Parathyroid adenoma (tissue), 2 donors: Measurements from ENCODE around the gene NKRF.

Experiments
- H2AFZ ChIP-seq: fragments of 300-600 bp; sonication (generic); one replicate; pipeline ENCODE4 v1.7.0; 2017; ENCODE audit warnings: antibody characterized with exemption, mild to moderate bottlenecking
- H3K27ac ChIP-seq: fragments of 300-600 bp; sonication (generic); one replicate; pipeline ENCODE4 v1.7.0; 2017
- H3K27me3 ChIP-seq: fragments of 300-600 bp; sonication (generic); one replicate; pipeline ENCODE4 v1.7.0; 2017; ENCODE audit warnings: low read length; ENCODE audit not compliant: control insufficient read depth, insufficient read depth
- H3K36me3 ChIP-seq: fragments of 300-600 bp; sonication (generic); one replicate; pipeline ENCODE4 v1.7.0; 2017; ENCODE audit warnings: low read length; ENCODE audit not compliant: control insufficient read depth, insufficient read depth
- H3K4me1 ChIP-seq: fragments of 300-600 bp; sonication (generic); one replicate; pipeline ENCODE4 v1.7.0; 2017; ENCODE audit warnings: control low read depth
- H3K4me2 ChIP-seq: fragments of 300-600 bp; sonication (generic); one replicate; pipeline ENCODE4 v1.7.0; 2017; ENCODE audit warnings: low read length
- H3K4me3 ChIP-seq: fragments of 300-600 bp; sonication (generic); one replicate; pipeline ENCODE4 v1.7.0; 2017; ENCODE audit warnings: low read depth, low read length
- H3K79me2 ChIP-seq: fragments of 300-600 bp; sonication (generic); one replicate; pipeline ENCODE4 v1.7.0; 2017; ENCODE audit warnings: control low read depth
- H3K9ac ChIP-seq: fragments of 300-600 bp; sonication (generic); one replicate; pipeline ENCODE4 v1.7.0; 2017; ENCODE audit warnings: mild to moderate bottlenecking
- H3K9me3 ChIP-seq: fragments of 300-600 bp; sonication (generic); one replicate; pipeline ENCODE4 v1.7.0; 2017; ENCODE audit warnings: low read length; ENCODE audit not compliant: control insufficient read depth
- TF ChIP-seq, protein P1 (sequence below): fragments of 300-600 bp; sonication (generic); IDR thresholded peaks from one replicate; pipeline ENCODE4 v1.7.0; 2017; ENCODE audit warnings: antibody characterized with exemption, mild to moderate bottlenecking
- donor health status: primary hyperparathyroidism.

The NKRF gene

DNA sequence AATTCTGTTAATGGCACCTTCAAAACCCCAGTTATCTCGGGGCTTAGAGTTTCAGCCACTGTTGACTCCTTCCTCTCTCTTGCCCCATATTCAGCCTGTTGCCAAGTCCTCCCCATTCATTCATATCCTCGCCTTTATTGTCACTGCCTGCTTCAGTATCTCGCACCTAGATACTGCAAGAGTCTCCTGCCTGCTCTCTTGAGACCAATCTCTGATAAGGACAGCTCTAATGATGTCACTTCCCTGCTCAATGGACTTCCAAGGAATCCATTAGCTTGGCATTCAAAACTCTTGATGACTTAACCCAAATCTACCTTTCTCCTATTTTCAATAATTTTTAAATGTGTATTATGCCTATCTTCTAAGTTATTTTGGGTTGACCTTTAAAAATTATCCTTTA, 33.0 kb downstream of the NKRF start:
- H3K4me2 ChIP-seq: peak overlapping the region; percentile 57
- H3K4me3 ChIP-seq: peak overlapping the region; percentile 81
- no peaks in the 10 kb centered on the region for H3K4me1 ChIP-seq
- no peaks in the 10 kb centered on the region for H3K36me3 ChIP-seq
- H3K79me2 ChIP-seq: no peaks in the 10 kb centered on the region
- no peak overlapping the region for H3K9ac ChIP-seq
- TF ChIP-seq, protein P1, sequence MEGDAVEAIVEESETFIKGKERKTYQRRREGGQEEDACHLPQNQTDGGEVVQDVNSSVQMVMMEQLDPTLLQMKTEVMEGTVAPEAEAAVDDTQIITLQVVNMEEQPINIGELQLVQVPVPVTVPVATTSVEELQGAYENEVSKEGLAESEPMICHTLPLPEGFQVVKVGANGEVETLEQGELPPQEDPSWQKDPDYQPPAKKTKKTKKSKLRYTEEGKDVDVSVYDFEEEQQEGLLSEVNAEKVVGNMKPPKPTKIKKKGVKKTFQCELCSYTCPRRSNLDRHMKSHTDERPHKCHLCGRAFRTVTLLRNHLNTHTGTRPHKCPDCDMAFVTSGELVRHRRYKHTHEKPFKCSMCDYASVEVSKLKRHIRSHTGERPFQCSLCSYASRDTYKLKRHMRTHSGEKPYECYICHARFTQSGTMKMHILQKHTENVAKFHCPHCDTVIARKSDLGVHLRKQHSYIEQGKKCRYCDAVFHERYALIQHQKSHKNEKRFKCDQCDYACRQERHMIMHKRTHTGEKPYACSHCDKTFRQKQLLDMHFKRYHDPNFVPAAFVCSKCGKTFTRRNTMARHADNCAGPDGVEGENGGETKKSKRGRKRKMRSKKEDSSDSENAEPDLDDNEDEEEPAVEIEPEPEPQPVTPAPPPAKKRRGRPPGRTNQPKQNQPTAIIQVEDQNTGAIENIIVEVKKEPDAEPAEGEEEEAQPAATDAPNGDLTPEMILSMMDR: no peak
- H2AFZ ChIP-seq: peak overlapping the region; percentile 86
- no peaks in the 10 kb centered on the region for H3K9me3 ChIP-seq
- H3K27me3 ChIP-seq: no peaks in the 10 kb centered on the region
- peak overlapping the region; percentile 91 for H3K27ac ChIP-seq

DNA sequence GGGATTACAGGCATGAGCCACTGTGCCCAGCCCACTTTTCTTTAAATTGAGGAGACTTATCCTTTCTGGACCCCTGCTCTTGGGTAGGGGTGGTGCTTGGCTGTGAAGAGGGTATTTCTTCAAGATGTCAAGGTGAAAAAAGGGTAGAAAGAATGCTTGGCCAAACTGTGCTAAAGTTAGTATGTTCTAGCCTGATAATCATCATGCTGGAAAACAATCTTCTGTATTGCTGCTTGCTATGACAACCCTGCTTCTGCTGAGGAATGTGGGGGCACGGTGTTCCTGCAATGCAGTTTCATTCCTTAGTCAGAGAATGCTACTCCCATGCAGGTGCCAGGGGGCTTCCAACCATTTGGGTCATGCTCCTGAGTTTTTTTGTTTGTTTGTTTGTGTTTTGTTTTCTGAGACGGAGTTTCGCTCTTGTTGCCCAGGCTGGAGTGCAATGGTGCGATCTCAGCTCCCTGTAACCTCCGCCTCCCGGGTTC, 35.8 kb downstream of the NKRF start:
- TF ChIP-seq, protein P1: no peak
- no peak overlapping the region for H2AFZ ChIP-seq
- H3K36me3 ChIP-seq: no peaks in the 10 kb centered on the region
- no peaks in the 10 kb centered on the region for H3K79me2 ChIP-seq
- H3K4me2 ChIP-seq: no peak overlapping the region
- no peak overlapping the region for H3K9ac ChIP-seq
- no peaks in the 10 kb centered on the region for H3K4me1 ChIP-seq
- H3K4me3 ChIP-seq: no peak overlapping the region
- no peaks in the 10 kb centered on the region for H3K27me3 ChIP-seq
- peak overlapping the region; percentile 64 for H3K27ac ChIP-seq
- H3K9me3 ChIP-seq: no peaks in the 10 kb centered on the region

DNA sequence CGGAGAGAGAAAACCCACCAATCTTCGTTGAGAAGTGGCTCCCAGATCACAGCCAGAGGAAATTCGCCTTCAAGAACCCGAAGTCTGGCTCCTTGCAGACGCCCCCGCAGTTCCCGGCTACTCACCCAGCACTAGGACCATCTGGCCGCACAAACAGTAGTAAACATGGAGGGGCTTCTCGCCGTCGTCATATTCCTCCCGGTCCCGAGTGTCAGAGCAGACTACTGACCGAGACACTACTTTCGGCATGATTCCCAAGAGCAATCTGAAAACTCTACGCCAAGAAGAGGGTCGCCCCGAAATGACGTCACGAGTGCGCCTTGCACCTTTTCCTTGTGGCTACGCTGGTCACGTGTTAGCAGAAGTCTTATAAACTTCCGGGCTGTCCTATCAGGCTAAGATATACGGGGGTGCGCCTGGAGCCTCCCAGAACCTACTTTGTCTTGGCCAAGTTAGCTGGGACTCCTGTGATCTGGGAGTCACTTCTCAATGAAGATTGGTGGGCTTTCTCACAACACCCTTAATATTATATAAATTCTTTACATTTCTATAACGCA, 41.0 kb downstream of the NKRF start, which contains the start of gene STEEP1:
STEEP1 (minus strand) TSS at position 303 of the 557 bp plus-strand sequence; CDS start at position 249, 54 bp downstream.
- H3K79me2 ChIP-seq: no peaks in the 10 kb centered on the region
- no peaks in the 10 kb centered on the region for H3K27me3 ChIP-seq
- H2AFZ ChIP-seq: peak within 1 kb of the TSS; percentile 44
- no peaks in the 10 kb centered on the region for H3K9me3 ChIP-seq
- no peaks in the 10 kb centered on the region for H3K36me3 ChIP-seq
- peak within 1 kb of the TSS; percentile 65 for H3K4me2 ChIP-seq
- peak within 1 kb of the TSS; percentile 66 for H3K4me3 ChIP-seq
- TF ChIP-seq, protein P1: no peak
- H3K9ac ChIP-seq: no peak within 1 kb of the TSS
- H3K4me1 ChIP-seq: no peaks in the 10 kb centered on the region
- H3K27ac ChIP-seq: peak within 1 kb of the TSS; percentile 67

DNA sequence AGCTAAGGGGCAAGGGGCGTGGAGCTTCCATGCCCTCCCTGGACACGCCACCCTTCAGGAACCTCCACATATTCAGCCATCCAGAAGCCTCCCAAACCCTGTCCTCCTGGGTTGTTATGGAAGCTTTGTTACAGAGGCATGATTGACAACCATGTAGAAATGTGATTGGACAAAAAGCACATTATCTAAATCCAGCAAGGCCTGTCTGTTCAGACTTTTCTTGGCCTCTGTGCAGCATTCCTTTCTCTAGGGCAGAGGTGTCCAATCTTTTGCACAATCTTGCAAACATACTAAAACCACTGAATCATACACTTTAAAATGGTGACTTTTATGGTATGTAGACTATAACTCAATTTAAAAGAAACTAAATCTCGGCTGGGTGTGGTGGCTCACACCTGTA, 53.7 kb downstream of the NKRF start:
- no peak overlapping the region for H3K27ac ChIP-seq
- peaks cover 5% of the 10 kb centered on the region for H3K79me2 ChIP-seq
- no peak overlapping the region for H2AFZ ChIP-seq
- TF ChIP-seq, protein P1: no peak
- no peak overlapping the region for H3K4me3 ChIP-seq
- no peaks in the 10 kb centered on the region for H3K4me1 ChIP-seq
- no peaks in the 10 kb centered on the region for H3K9me3 ChIP-seq
- no peaks in the 10 kb centered on the region for H3K36me3 ChIP-seq
- no peak overlapping the region for H3K4me2 ChIP-seq
- H3K9ac ChIP-seq: no peak overlapping the region
- no peaks in the 10 kb centered on the region for H3K27me3 ChIP-seq
